SK-N-SH treated with all-trans-retinoic acid at 6 μM for 48 hours (cell line): Measurements from ENCODE around the gene HOPX.

Source experiments
- ATAC-seq: fragments of 200-7000 bp; cut with Tn5 transposase; 3 replicates; pipeline ENCODE4 v1.9.1; 2020; ENCODE audit warnings: mild to moderate bottlenecking, moderate library complexity
- BACH2 ChIP-seq: fragments of 250-450 bp; sonication (Bioruptor Pico); IDR thresholded peaks from 2 replicates; pipeline ENCODE4 v1.9.0; 2021; ENCODE audit warnings: mild to moderate bottlenecking, borderline replicate concordance
- CREB5 ChIP-seq: fragments of 250-450 bp; sonication (Bioruptor Pico); IDR thresholded peaks from 2 replicates; pipeline ENCODE4 v1.5.1; 2020; ENCODE audit warnings: low read depth, mild to moderate bottlenecking, moderate library complexity
- CSDC2 ChIP-seq: fragments of 250-450 bp; sonication (Bioruptor Pico); IDR thresholded peaks from 2 replicates; pipeline ENCODE4 v1.5.0; 2020; ENCODE audit warnings: mild to moderate bottlenecking, moderate library complexity
- CSRNP3 ChIP-seq: fragments of 250-450 bp; sonication (Bioruptor Pico); IDR thresholded peaks from 2 replicates; pipeline ENCODE4 v1.5.1; 2021; ENCODE audit warnings: mild to moderate bottlenecking, moderate library complexity
- ESRRG ChIP-seq: fragments of 250-450 bp; sonication (Bioruptor Pico); IDR thresholded peaks from 2 replicates; pipeline ENCODE4 v1.6.1; 2021; ENCODE audit warnings: mild to moderate bottlenecking
- GLIS3 ChIP-seq: fragments of 250-450 bp; sonication (Bioruptor Pico); IDR thresholded peaks from 2 replicates; pipeline ENCODE4 v1.5.0; 2020; ENCODE audit warnings: mild to moderate bottlenecking, moderate library complexity
- ISL1 ChIP-seq: fragments of 250-450 bp; sonication (Bioruptor Pico); IDR thresholded peaks from 2 replicates; pipeline ENCODE4 v2.1.2; 2022; ENCODE audit warnings: mild to moderate bottlenecking, moderate library complexity
- OSR1 ChIP-seq: fragments of 250-450 bp; sonication (Bioruptor Pico); IDR thresholded peaks from 2 replicates; pipeline ENCODE4 v1.8.0; 2022; ENCODE audit warnings: moderate library complexity, mild to moderate bottlenecking, inconsistent platforms
- PATZ1 ChIP-seq: fragments of 250-450 bp; sonication (Bioruptor Pico); IDR thresholded peaks from 2 replicates; pipeline ENCODE4 v1.8.0; 2020; ENCODE audit warnings: mild to moderate bottlenecking, moderate library complexity, borderline replicate concordance
- POU6F1 ChIP-seq: fragments of 250-450 bp; sonication (Bioruptor Pico); IDR thresholded peaks from 2 replicates; pipeline ENCODE4 v1.8.0; 2021; ENCODE audit warnings: low read depth, mild to moderate bottlenecking, moderate library complexity, borderline replicate concordance
- SNAI2 ChIP-seq: fragments of 250-450 bp; sonication (Bioruptor Pico); IDR thresholded peaks from 2 replicates; pipeline ENCODE4 v1.5.0; 2020; ENCODE audit warnings: mild to moderate bottlenecking, moderate library complexity
- TSHZ2 ChIP-seq: fragments of 250-450 bp; sonication (Bioruptor Pico); IDR thresholded peaks from 2 replicates; pipeline ENCODE4 v1.5.0; 2020; ENCODE audit warnings: mild to moderate bottlenecking, moderate library complexity
- ZC3H10 ChIP-seq: fragments of 250-450 bp; sonication (Bioruptor Pico); IDR thresholded peaks from 2 replicates; pipeline ENCODE4 v1.5.1; 2021; ENCODE audit warnings: mild to moderate bottlenecking, moderate library complexity
- ZFP30 ChIP-seq: fragments of 450-650 bp; formaldehyde crosslinking; IDR thresholded peaks from 2 replicates; pipeline ENCODE4 v1.5.0; 2022; ENCODE audit warnings: mild to moderate bottlenecking, moderate library complexity
- ZNF565 ChIP-seq: fragments of 450-650 bp; formaldehyde crosslinking; conservative IDR thresholded peaks from 2 replicates; pipeline ENCODE4 v1.5.0; 2020; ENCODE audit warnings: low read depth, mild to moderate bottlenecking, moderate library complexity
- ZNF70 ChIP-seq: fragments of 450-650 bp; formaldehyde crosslinking; IDR thresholded peaks from 2 replicates; pipeline ENCODE4 v1.5.0; 2020; ENCODE audit warnings: mild to moderate bottlenecking, moderate library complexity

HOPX gene

GRCh38 chr4:56652196-56652595, 28.9 kb downstream of the HOPX start (continued):
- no peak for TF ChIP-seq TSHZ2 (CRISPR knock-in tag)

- TF ChIP-seq ZNF70 (CRISPR knock-in tag) (no peak), TSHZ2 (CRISPR knock-in tag) (no peak), CREB5 (no peak), ZFP30 (no peak), ZC3H10 (no peak), CSRNP3 (no peak), POU6F1 (no peak), ESRRG (no peak), SNAI2 (CRISPR knock-in tag) (no peak), PATZ1 (CRISPR knock-in tag) (no peak), OSR1 (CRISPR knock-in tag) (no peak), BACH2 (CRISPR knock-in tag) (no peak), CSDC2 (no peak), ISL1 (CRISPR knock-in tag) (no peak), ZNF565 (CRISPR knock-in tag) (no peak), GLIS3 (CRISPR knock-in tag) (no peak)
- TF ChIP-seq, all 23 proteins: peak for 0
- no peak for ATAC-seq
Measured at GRCh38 chr4:56651056-56651350, 30.1 kb downstream of the HOPX start.

- ATAC-seq, result peak; percentile 60; the same call in 2 of the 3 replicates
- TF ChIP-seq SNAI2 (CRISPR knock-in tag) (no peak), PATZ1 (CRISPR knock-in tag) (no peak), ZNF70 (CRISPR knock-in tag) (no peak), BACH2 (CRISPR knock-in tag) (no peak), POU6F1 (no peak), GLIS3 (CRISPR knock-in tag) (no peak)
Measured at GRCh38 chr4:56650262-56651055, 30.6 kb downstream of the HOPX start.
